Stimulated activated CD8-positive, alpha-beta memory T cell treated with anti-CD3 and anti-CD28 coated beads, Interleukin-4, amount 100 ng/mL, for 48 hours (primary cell): ENCODE data around the gene GADD45G.

Experiments
- DNase-seq: peaks from one replicate; pipeline ENCODE4 v3.0.0-alpha.2; 2020

The GADD45G gene

DNA sequence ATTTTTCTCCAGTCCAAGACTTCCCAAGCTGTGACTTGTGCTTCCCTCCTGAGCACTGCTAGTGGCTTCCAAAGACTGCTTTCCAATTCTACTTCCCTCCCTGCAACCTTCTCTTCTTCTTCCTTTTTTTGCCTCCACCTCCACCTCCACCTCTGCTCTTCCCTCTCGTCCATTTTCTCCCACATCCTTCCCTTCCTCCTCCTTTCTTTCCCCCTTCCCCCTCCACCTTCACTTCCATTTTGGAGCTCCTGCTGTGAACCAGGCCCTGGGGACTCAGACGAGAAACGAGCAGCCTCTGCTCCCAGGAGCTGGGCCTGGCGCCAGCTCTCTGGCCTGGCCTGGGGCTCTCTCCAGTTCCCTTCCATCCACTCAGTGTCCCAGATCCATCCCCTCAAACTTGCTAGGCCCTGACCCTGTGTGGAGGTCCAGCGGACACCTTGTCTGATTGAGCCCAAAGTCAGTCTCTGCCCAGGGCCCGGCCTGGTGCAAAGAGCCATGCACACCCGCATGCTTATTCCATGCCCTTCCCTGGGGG is 5.6 kb downstream of the GADD45G start:
- DNase-seq, result no peak

DNA sequence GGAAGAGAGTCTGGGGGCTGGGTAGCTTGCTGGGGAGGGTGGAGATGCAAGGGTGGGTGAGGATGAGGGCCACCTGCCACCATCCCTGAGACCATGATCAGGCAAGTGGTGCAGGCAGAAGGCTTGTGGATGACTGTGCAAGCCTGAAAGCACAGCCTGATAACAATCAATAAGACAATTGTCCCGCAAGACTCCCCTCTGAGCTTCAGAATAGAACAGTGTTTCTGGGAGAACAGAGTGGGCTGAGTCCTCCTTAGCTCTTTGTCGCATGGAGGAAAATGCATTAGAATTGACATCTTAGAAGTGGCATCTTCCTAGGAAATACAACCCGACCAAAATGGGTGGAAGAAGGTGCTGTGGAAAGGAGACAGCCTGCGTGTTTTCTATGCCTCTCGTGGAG is 6.6 kb downstream of the GADD45G start:
- no peak for DNase-seq

DNA sequence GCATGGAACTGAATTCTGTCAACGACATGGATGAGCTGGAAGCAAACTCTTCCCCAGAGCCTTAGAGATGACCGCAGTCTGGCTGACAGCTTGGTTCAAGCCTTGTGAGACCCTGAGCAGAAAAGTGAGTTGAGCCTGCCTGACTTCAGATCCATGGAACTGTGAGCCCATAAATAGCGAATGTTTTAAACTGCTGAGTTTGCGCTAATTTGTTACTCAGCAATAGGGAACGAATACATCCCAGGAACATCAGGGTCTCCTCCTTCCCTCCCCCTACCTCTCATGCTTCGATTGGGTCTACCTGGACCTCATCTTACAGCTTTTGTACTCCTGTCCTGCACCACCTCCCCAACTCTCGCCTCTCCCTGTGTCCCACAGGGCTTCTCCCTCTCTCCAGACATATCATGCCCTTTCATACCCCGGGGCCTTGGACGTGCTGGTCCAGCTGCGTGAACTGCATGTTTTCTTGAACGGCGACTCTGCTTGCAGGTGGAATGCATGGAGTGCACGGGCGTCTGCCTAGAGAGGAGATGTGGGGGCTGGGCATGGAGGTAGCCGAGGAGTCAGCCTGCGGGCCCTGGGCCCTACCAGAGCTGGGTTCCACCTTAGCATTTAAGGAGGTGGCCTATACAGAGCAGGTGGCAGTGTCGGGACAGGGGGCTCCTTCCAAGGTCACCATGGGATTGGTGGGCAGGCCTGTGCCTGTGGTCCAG is 7.9 kb downstream of the GADD45G start:
- DNase-seq, result no peak

DNA sequence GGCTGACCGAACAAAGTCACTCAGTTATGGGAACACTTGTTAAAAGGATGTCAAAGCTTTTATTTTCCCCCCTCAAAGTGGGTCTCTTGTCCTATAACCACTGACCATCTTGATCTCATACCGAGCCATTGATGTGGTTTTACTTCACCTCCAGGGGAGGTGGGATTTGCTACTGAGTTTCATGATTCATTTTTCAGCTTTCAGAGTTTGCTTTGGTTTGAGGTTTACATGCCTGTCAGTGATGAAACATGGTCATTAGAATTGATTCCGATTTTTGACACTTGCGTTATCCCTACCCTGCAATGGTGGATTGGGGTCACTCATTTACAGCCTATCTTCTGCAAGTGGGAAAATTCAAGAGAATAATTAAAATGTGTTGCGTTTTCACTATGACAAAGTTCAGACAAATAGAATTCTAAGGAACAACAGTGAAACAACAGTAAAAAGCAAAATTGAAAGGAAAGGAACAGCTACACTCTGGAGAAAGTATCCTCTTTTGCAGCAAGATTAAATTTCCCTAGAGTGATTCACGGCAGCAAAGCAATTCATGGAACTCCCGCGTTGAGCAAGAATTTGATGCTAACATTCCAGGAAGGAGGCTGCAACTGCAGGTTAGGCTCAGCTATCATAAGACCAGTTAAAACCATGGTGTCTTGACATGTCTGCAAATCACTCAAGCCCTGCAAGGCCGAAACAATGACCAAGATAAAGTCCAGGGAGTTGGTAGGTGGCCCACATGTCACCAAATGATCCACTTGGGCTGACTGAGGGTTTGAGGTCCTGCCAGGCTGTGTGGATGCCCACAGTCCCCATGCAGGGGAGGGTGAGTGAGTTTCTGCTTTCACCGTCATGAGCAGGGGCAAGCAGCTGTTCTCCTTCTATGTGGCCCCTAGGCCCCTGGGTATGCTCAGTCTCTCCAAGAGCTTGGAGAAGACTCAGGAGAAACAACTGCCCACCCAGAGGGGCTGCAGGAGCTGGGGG is 9.4 kb downstream of the GADD45G start:
- no peak for DNase-seq

DNA sequence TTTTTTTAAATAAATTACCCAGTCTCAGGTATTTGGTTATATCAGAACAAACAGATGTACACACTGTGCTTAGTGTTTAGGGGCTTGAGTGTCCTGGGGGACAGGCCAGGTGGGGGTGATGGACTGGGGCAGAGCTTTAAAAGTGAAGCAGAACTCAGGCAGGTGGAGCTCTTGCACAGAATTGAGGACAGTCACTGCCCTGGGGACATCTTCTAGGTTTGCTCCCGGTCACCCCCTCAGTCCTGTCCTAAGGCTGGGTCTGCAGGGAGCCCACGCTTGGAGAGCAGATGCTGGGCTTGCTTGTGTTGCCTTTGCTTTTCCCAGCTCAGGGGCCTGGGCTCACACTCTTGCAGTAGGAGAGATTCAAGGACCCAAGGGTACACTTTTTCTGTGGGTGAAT is 10.8 kb downstream of the GADD45G start:
- DNase-seq, result no peak

DNA sequence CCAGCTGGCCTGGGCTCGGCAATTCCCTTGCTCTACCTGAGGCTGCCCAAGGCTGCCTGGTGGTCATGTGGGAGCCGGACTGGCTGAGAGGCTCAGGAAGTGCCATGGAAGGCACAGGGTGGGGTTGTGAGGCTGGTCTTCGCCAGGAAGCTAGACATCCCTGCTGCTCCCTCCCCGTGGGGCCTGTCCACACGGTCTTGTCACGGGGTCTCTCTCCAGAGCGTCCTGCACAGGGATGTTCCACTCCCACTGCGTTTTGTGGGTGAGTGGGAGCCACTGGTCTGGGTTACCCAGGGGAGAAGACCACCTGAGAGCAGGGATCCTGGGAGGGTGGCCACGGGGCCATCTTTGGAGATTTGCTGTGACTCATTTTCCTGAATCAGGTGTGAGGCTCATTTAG is 11.6 kb downstream of the GADD45G start:
- no peak for DNase-seq

DNA sequence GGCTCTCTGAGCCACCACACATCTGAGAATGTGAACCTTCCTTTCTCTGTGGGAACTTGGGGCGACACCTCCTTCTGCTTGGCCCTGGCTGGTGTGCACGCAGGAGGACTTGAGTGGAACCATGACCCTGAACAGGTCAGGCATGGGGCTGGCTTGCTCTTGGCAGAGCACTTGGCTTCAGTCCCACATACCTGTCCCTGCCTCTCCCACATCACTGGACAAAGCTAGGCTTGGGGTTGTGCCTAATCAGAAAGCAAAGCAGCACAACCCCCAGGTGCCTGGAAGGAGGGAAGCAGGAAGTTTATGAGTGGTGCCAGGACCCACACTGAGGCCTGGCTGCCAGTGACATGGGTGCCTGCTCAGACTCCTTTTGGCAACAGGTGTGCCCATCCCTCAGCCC is 13.2 kb downstream of the GADD45G start:
- DNase-seq, result no peak

DNA sequence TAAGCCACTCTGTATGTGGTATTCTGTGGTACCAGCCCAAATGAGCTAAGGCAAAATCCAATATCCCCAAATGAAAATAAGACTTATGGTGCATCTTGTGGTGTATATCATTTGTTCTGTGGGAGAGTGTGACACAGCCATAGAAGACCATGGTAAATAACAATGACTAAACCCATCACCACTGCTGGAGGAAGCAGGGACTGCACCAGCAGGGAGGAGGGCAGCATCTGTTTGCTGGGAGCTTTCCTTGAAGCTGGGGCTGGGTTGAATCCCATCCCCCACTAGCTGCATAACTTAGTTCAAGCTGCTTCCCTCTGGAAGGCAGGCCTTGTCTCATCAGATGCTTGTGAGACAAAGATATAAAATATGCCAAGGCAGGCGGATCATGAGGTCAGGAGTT is 14.2 kb downstream of the GADD45G start:
- DNase-seq, result no peak

DNA sequence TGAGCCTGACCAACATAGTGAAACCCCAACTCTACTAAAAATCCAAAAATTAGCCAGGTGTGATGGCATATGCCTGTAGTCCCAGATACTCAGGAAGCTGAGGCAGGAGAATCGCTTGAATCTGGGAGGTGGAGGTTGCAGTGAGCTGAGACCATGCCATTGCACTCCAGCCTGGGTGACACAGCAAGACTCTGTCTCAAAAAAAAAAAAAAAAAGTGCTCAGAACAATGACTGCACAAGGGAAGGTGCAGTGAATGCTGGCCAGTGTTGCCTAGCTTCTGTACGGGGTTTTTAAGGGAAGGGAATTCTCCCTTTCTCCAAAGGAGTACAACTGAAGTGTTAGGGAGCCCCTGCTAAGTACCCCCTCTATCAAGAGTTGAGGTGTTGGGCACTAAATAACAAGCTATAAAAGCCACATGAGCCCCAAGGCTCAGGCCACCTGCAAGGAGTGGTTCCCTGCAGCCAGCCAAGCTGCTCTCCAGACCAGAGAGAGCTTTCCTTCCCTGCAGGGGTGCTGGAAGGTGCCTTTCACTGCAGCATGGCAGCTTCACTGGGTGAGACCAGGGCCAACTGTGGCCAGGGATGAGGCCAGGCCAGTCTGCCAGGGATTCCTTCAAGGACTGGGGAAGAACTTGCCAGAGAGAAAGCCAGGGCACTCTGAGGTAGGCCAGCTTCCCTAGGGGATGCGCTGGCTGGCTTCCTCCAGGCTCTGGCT is 14.8 kb downstream of the GADD45G start:
- no peak for DNase-seq

DNA sequence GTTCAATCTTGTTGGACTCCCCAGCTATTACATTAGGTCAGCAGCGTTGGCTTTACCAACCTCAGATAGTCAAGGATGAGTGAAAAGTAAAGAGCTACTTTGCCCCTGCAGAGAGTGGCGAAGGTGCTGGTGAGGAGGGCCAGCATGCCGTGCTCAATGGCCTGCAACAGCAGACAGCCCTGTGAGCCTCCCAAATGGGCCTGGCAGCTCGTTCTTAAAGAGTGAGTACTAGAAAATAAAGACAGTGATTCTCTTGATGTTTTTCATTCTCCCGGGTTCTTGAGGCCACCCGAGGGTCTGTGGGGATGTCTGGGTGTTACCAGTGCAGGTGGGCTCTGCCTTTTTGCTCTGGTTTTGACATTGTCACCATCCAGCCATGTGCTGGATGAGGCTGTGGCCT is 16.2 kb downstream of the GADD45G start:
- DNase-seq, result no peak

DNA sequence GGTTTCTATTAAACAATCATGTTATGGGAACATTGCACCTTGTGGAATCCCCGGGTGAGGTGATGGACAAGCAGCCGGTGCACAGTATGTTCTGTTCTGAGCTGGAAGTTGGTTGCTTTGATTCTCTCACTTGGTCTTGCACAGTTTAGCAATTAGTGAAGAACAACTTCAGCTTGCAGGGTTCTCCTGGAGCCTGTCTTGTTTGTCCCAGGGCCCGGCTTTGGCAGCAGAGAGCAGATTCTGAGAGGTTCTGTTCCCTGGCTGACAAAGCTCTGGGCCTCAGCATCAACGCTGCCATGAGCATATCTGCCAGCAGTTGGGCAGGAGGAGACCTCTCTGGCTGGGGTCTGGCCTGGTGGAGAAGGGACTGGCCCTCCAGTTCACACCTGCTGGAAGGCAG is 16.9 kb downstream of the GADD45G start:
- no peak for DNase-seq

DNA sequence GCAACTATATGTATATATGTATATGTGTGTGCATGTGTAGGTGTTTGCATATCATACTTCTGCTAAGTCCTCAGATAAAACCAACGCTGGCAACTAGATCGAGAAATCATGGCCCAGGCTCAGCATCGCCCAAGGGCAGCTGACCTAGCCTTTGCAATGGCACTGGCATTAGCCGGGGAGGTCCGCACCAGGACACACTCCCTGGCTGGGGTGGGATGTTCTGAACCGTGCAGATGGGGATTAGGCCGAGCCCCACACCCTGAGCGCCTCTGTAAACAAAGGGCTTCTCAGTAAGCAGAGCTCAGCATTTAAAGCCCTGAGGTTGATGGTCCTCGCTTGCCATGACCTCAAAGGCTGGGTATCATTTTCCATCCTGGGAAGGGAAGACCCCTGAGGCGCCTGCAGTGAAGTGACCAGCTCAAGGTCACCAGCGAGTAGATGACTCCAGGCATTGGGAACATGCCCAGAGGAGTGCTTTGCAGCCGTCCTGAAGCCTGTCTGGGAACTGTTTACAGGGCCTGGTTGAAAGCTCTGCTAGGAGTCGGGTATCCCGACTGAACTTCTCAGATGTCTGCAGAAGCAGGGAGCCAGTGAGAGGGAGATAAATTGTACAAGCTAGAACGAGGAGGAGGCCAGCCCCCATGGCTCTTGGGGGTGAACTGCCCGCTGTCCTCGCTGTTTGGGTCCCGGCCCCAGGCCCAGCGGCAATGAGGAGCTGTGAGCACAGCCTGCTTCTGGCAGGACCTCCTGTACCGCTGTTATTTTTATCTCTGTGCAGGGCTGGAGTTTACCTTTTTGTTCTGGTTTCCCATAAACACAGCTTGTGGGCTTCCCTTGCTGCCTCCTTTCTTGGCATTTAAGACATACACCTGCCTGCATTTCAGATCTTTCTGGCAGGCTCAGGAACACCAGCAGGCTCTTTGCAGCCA is 18.4 kb downstream of the GADD45G start:
- no peak for DNase-seq

DNA sequence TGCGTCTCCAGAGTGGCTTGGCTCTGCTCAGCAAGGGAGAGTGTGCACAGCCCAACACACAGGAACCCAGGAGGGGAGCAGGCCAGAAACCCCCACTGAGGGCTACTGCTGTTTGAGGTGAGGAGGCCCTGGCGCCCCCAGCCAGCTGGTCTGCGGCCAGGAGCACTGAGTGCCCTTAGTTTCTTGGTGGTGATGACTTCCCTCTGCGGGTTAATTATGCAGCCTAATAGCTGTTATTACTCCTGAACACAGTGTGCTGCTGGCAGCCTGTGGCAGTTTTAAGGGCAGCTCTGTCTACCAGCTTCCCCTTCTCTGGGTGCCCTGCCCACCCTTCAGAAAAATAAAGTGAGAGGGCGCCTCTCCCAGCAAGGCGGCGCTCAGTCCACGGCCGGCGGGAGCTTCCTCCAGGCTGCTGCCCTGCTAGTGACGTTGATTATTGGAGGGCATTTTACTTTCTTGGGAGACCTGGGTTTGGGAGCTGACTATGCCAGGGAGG is 19.2 kb downstream of the GADD45G start:
- DNase-seq, result no peak

DNA sequence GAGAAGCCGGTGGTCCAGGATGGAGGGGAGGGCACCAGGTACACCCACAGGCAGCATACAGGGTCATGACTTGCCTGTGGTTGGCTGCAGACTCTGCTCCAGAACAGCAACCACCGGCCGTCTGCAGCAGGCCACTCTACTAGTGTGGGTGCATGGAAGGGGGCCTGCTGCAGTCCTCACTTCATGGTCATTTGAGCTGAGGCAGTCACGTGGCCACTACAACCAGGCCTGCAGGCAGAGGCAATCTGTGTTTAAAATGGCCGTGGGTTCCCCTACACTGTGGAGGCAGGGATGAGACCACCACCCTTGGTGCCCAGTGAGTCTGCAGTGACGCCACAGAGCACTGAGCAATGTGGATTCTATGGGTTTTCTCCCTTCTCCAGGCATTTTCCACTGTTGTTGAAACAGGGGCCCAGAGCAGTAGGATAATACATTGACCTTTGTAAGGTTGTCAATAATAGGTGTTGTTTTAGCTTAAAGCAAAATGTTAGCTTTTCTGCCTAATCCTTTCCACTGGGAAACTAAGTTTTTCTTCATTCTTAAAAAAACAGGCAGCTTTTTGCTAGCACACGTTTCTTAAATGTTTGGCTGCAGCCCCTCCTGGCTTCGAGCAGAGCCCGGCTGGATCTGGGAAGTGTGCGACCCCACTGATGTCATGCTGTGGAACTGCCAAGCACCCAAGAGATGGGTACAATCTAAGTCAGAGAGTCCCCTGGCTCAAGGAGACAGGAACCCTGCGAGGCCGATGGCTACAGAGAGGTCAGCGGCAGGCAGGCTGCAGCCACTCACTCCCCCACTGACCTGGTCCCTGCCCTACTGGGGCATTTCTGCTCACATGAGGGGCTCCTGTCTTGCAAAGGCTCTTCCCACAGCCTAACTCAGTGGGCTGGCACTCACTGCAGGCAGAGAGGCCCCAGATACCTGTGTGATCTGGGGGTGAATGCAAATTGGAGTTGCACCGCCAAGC is 21.2 kb downstream of the GADD45G start:
- no peak for DNase-seq

DNA sequence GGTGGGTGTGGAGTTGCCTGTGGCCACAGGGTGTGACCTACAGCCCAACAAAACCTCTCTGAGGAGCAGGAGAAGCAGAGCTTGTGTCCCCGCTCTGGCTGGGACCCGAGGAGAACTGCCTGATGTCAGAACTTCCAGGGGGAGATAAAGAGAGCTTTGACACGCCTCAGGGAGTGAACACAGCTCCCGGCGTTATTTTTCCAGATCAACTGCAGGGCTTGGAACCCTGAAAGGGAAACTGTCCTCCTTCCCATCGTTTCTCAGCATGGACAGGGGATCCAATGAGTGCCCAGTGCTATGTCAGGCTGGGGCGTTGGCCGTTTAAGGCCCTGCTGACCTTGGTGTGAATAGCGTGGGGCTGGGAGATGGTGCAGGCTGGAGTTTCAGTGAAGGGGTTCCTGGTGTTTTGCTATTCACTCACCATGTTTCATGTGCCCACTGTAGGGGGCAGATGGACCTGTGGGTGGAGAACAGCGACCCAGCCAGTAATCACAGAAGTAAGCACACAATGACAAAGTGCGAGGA is 22.0 kb downstream of the GADD45G start:
- no peak for DNase-seq

DNA sequence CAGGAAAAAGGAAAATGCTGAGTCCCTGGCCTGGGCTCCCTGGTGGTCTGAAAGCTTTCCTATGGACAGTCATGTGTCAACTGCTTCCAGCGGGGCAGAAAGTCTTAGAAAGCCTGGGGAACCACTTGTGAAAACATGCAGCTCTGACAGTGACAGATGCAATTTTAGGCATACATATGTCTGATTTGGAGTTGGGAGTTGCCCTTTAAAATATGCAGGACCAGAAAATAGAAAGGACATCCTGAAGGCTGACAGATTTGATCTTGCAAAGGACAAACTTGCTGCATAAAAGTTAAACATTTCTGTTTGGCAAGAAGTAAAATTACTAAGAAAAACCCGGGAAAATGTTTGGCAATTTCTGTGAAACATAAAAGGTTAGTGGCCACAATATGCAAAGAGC is 23.8 kb downstream of the GADD45G start:
- DNase-seq, result no peak

DNA sequence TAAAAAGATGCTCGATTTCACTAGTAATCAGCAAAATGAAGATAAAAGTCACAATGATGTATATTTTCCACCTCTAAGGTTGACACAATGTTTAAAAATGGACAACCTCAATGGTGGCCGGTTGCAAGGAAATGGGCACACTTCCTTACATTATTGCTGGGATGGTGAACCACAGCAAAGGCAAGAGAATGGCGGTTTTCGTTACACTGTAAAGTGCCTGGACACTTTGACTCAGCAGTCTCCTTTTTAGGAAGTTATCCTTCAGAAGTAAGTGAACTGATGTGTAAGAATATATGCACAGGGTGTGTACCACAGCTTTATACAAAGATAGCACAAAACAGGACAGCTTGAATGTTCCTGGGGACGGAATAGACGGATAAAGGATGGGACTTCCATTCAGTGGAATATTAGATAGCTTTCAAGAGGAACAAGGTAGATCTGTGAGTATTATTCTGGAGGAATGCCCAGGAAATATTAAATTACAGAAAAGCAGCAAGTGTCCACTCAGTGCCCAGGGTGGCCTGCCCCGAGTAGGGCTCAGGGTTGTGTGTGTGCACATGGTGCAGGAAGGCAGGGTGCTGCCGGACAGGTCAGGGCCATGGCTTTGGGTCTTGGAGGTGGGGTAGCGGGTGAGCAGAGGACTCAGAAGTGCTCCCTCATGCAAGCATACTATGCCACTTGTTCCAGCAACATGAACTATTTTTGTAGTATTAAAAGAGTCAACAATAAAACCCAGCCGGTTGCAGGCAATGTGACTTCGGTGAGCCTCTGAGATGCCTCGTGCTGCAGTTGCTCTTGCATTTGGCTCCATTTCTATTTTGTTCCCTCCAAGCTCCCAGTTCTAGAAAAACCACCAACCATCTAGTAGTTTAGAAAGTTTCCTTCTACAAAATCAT is 24.5 kb downstream of the GADD45G start:
- no peak for DNase-seq

DNA sequence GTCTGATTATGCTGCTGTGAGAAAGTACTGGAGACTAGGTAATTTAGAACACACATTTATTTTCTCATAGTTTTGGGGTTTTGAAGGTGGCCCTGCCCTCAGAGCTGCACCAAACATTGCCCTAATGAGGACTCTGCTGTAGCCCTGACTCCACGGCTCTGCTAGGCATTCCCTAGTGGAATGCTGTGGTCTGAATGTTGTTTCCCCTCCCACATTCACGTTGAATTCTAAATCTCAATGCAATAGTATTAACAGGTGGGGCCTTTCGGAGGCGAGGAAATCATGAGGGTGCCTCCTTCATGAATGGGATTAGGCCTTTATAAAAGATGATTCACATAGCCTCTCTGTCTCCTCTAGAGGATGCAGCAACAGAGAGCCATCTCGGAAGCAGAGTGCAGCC is 25.7 kb downstream of the GADD45G start:
- no peak for DNase-seq

DNA sequence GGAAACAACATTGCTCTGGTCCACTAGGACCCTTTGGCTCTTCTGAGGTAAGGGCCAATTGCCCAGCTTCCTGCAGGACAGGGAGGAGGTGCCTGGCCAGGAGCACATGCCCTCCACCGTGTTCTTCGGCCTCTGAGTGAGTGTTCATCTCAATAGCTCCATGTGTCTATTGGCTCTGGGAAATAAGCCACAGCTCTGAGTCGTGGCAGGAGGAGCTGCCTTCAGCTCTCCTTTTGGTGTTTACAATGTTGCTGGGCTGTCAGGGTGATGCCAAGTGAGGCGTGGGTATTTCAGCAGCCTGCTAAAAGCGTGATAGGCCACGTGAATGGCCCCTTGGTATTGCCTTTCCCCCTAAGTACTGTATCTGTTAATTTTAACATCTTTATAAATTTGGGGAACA is 26.6 kb downstream of the GADD45G start:
- DNase-seq, result no peak
